ENCODE results near the gene LBP.
"Not testable (repeated sequence)": the region's sequence is repeated elsewhere in the genome, so short reads cannot be mapped to it uniquely, and the experiment has no call there.

The LBP gene

DNA sequence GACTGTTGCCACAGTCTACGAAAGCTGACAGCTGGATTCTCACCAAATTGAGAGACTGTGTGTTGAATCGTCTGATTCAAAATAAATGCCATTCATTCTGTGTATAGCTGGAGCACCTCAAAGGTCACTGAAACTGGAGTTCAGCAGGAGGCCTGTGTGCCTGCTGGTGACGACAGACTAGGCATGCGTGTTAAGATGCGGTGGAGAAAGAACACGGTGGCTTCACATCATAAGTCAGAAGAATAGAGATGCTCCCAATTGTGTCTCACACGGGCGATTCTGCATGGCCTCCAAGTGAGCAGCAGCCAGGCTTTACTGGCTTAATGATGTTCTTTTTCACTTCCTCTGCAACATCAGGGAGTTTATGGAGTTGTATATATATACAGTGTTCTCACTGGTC lies 56.5 kb downstream of the LBP start:
- no peak for DNase-seq

DNA sequence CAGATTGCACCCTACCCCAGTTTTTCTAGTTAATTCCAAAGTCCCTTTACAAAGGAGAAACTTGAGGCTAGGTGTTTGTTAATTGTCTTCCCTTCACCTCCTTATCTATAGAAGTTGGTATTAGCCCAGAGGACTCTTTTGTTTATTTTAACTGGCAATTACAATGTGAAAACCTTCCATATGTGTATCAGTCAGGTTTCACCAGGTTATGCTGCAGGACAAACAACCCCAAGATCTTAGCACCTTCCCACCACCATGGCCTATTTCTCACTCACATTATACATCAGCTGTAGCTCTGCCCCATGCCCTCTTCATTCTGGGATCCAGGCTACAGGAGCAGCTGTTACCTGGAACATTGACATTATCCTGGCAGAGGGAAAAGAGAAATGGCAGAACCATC lies 57.7 kb downstream of the LBP start:
- DNase-seq, result no peak

DNA sequence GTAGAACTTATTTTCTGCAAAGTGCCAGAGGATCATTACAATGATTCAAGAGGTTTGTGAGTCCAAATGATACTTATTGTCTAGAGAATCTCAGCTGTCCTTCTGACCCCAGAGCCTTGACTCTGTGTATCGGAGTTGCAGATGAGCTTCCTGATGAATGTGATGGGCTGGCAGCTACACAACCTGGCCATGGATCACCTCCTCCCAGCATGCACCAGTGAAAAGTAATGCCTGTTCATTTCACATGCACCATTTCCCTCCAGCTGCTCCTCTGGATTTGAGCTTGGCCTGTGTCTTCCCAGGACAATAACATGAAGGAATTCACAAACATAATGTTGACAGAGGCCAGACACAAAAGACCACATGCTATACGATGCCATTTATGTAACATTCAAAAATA lies 58.9 kb downstream of the LBP start:
- DNase-seq, result no peak

DNA sequence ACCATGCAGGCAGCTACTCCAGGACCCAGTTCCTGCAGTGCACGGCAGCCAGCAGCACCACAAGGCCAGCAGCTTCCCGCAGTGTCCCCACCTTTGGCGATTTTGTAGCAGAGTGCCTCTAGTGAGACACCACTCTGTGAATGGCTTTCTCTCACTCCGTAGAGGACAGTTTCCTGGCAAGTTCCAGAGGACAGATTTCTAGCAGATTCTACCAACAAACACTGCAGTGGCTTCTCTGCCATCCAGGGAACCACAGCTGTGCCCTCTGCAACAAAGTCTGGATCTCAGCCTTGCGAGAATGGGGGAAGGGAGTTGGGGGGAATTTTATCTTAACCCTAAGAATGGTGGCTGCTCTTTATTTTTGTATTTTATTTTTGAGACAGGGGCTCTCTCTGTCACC lies 60.2 kb downstream of the LBP start:
- DNase-seq, result no peak

DNA sequence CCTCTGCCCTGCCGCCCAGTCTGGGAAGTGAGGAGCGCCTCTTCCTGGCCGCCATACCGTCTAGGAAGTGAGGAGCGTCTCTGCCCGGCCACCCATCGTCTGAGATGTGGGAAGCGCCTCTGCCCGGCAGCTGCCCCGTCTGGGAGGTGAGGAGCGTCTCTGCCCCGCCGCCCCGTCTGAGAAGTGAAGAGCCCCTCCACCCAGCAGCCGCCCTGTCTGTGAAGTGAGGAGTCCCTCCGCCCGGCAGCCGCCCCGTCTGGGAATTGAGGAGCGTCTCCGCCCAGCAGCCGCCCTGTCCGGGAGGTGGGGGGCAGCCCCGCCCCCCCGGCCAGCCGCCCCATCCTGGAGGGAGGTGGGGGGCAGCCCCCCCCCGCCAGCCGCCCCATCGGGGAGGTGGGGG lies 61.0 kb downstream of the LBP start:
- no peak for DNase-seq

DNA sequence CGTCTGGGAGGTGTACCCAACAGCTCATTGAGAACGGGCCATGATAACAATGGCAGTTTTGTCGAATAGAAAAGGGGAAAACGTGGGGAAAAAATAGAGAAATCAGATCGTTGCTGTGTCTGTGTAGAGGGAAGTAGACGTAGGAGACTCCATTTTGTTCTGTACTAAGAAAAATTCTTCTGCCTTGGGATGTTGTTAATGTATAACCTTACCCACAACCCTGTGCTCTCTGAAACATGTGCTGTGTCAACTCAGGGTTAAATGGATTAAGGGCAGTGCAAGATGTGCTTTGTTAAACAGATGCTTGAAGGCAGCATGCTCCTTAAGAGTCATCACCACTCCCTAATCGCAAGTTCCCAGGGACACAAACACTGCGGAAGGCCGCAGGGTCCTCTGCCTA lies 61.5 kb downstream of the LBP start:
- DNase-seq, result not testable (repeated sequence)

DNA sequence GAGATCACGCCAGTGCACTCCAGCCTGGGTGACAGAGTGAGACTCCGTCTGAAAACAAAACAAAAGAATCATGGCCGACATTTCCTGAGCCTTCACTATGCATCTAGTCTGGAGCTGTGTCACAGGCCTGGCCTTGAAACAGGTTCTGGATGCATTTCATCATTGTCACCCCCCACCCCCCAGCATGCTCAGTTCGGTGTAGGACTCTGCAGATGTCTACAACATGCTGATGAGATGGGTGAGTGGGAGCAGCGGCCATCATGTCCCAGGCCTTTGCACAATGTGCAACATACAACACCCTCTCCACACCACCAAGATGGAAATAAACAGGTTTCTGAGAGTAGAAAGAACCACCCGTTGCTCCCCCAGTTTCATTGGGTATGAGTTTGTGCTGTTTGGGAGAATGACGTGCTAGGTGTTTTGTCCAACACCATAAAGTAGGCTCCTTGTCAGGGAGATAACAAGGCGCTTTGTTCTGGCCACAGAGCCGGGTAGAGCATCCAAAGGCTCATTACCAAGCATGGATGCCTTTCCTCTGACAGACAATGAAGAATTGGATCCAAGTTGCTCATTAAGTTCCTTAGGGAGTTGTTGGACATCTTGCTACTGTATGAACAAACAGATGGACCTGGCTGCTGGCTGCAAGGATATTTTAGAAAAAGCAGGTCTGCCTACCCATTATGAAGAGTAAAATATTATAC lies 66.7 kb downstream of the LBP start:
- DNase-seq, result no peak

DNA sequence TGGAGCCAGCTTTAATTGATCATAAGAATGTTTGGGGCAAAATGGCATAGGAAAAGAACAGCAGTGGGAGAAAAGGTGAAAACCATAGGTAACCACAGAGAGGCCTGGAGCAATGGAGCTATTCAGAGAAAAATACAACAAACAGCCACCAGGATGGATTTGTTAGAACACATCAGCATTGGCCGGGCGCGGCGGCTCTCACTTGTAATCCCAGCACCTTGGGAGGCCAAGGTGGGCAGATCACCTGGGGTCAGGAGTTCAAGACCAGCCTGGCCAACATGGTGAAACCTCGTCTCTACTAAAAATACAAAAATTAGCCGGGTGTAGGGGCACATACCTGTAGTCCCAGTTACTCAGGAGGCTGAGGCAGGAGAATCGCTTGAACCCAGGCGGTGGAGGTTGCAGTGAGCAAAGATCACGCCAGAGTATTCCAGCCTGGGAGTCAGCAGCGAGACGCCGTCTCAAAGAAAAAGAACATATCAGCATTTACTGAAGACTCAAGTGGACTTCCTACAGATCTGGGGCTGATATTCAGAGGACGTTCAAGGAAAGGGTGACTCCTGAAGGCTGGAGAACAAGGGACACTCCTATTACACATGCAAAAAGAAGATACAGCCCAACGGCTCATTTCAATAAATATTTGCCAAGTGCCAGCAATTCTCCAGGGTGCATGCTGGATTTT lies 68.6 kb downstream of the LBP start:
- DNase-seq, result no peak

DNA sequence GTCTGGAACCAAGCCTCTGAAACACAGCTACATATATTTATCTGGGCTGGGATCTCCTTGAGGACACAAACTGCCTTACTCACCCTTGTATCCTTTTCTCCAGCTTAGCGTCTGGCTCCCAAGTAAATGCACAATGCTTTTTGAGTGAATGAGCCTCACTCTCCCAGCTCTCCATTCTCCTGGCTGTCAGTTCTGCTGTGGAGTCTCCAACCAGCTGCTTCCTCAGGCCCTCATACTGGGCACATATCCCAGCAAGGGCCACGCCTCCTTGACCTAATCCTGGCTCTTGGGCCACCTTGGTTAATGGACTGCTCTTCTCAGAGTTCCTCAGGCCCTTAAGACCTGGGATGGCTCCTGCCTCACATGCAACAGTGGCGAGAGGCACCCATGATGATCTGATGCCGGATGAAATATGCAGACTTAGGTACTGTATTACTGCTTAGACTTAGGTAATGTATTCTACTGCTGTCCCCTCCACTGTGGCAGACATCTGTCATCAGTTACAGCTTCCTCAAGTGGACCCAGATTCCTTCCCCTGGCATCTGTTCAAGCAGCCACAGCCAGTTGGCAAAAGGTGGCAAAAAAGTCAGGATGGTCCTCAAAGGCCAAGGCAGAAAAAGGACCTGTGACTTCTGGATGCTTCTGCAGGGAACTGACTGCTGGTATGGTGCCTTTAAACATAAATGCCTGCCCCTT lies 72.4 kb downstream of the LBP start:
- DNase-seq, result peak; percentile 96

DNA sequence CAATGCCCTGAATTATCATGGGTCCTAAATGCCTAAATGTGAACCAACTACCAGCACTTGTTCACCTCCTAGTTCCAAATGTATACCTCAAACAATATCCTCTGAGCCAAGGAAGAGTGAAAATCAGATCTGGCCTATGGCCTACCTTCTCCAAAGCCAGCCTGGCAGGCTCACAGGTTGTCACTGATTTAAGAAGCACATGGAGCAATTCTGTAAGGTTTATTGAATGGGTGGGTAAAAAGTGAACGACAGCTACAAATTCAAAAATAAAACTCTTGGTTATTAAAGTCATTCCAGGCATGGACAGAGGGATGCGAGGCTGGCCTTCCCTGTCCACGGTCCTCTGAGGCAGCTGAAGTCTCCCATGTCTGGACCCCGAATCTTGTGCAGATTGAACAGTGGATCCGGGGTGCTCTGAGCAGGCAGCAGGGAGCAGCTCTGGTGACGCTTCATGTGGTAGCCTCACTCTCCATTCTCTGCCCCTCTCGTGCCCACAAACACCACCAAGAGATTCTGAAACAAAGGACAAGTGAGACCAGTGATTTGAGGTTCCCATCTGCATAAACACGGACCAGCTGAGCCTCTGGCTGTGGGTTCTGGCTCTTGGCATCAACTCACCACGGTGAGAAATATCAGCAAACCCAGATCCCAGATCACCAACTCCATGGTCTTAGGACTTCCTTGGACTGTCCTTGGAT lies 74.3 kb downstream of the LBP start:
- no peak for DNase-seq

DNA sequence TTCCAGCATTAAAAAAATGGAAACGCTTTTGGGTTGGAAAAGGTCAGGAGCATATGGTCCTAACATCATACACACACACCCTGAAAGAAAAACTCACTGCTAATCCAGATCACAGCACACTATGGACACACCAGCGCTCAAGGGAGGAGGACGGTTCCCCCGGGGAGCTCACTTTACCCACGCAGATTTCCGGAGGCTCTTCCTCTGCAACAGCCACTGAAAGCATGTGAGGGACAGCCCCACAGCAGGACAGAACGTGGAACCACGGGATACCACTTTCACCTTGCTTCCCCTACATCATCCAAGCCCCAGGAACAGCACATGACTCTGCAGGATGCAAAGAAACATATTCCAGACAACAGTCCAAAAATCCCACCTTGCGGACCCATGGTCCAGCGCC lies 75.6 kb downstream of the LBP start:
- DNase-seq, result no peak

DNA sequence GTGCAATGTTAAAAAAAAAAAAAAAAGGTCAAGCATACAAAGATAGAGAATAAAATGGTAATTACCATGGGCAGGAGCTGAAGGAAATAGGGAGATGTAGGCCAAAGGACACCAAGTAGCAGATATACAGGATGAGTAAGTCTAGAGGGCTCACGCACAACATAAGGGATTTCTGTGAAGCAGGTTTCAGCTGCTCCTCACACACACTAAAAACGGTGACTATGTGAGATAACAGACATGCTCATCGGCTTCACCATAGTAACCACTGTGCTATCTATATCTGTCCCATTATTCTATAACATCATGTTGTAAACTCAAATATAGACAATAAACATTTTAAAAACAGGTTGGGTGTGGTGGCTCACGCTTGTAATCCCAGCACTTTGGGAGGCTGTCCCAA lies 77.3 kb downstream of the LBP start:
- DNase-seq, result no peak

DNA sequence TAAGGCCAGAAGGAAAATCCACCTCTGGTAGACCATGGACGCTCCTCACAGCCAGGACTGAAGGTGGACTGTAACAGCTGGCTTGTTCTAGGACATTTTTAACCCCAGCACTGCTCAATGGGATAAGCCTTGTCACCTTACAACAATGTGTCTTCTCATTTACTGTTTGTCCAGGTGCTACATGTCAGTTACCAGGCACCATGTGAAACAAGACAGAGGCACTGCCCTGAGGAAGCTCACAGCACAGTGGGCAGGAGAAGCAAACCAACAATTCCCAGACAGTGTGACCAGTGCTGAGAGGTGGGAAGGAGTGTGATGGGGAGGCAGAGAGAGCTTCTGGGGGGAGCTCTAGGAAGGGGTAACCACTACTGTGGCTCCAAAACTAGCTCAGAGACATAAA lies 78.1 kb downstream of the LBP start:
- DNase-seq, result no peak

DNA sequence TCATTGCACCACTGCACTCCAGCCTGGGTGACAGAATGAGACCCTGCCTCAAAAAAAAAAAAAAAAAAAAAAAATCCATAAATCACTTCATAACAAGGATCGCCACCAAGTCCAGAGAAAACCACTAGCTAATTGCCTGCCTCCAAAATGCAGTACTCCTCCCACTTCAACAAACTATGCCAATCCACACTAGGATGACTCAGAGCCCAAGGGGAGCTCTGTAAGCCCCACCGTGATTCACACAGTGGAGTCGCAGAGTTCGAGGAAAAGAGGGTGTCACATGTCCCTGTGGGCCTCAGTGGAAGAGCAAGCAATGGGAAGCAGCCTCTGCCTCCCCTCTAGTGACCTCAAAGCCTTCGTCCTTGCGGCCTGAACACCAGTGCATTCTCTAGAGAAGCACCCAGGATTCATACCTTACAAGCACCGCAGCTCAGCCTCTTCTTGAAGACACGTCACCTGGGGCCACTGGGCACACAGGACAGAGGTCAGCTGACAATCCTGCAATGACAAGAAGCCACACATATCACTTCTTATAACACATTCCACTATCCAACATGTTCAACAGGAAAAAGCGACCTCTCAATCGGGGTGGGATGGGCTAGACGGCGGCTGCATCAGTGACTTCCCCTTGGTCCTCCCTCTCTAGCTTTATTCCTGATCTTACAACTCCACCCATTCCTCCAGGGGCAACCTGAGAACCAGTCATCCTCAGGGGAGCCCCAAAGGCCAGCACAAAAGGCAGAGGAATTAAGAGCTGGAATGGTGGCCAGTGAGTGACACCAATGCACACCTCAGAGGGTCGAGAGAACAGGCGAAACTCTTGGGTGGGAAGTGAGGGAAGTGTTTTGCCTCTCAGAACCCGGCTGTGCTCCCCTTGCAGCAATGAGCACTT lies 80.0 kb downstream of the LBP start:
- DNase-seq, result no peak
